GM21381 (cell line): Measurements from ENCODE around the gene GABARAPL1.
"Not testable (repeated sequence)": the region's sequence is repeated elsewhere in the genome, so short reads cannot be mapped to it uniquely, and the experiment has no call there.

Source experiments
- ATAC-seq: cut with Tn5 transposase; IDR thresholded peaks from one replicate; pipeline ENCODE4 v1.9.1; 2021; ENCODE audit warnings: mild to moderate bottlenecking, moderate library complexity; ENCODE audit not compliant: unreplicated experiment

The GABARAPL1 gene

GRCh38 chr12:10212739-10213131 lies at the start of gene GABARAPL1:
Gene GABARAPL1, plus strand, starts transcription at chr12:10212877. Its CDS starts 253 bp downstream, at chr12:10213130.
- peak; percentile 57 for ATAC-seq

GRCh38 chr12:10163084-10163483 lies 49.6 kb upstream of the GABARAPL1 start:
- no peak for ATAC-seq

- ATAC-seq: no peak
Observed at GRCh38 chr12:10165421-10165820, 47.3 kb upstream of the GABARAPL1 start.

- ATAC-seq: no peak
Observed at GRCh38 chr12:10167599-10167998, 45.1 kb upstream of the GABARAPL1 start.

- no peak for ATAC-seq
Observed at GRCh38 chr12:10169104-10169503, 43.6 kb upstream of the GABARAPL1 start.

- ATAC-seq: no peak
Observed at GRCh38 chr12:10170216-10170615, 42.5 kb upstream of the GABARAPL1 start.

- no peak for ATAC-seq
Observed at GRCh38 chr12:10171973-10172728, 40.5 kb upstream of the GABARAPL1 start, which contains the start of gene OLR1. Gene OLR1, minus strand, starts transcription at chr12:10172132. Its CDS starts 55 bp downstream, at chr12:10172077.

GRCh38 chr12:10174986-10175614 lies 37.6 kb upstream of the GABARAPL1 start:
- ATAC-seq: no peak

- ATAC-seq: no peak
Observed at GRCh38 chr12:10175846-10176636, 36.6 kb upstream of the GABARAPL1 start.

- ATAC-seq: no peak
Observed at GRCh38 chr12:10178821-10179220, 33.9 kb upstream of the GABARAPL1 start, which contains the start of gene TMEM52B. Gene TMEM52B, plus strand, starts transcription at chr12:10179032. Its CDS starts 543 bp downstream, at chr12:10179575.

- no peak for ATAC-seq
Observed at GRCh38 chr12:10179776-10180181, 32.9 kb upstream of the GABARAPL1 start.

GRCh38 chr12:10182354-10183049 lies 30.2 kb upstream of the GABARAPL1 start:
- ATAC-seq: no peak

- no peak for ATAC-seq
Observed at GRCh38 chr12:10184261-10184843, 28.3 kb upstream of the GABARAPL1 start.

- ATAC-seq: no peak
Observed at GRCh38 chr12:10186299-10186698, 26.4 kb upstream of the GABARAPL1 start.

GRCh38 chr12:10186958-10187357 lies 25.7 kb upstream of the GABARAPL1 start:
- ATAC-seq: not testable (repeated sequence)

- no peak for ATAC-seq
Observed at GRCh38 chr12:10189653-10190052, 23.0 kb upstream of the GABARAPL1 start.

GRCh38 chr12:10190558-10191388 lies 21.9 kb upstream of the GABARAPL1 start:
- ATAC-seq: peak; percentile 84

- ATAC-seq: no peak
Observed at GRCh38 chr12:10191865-10192264, 20.8 kb upstream of the GABARAPL1 start.

- no peak for ATAC-seq
Observed at GRCh38 chr12:10194160-10194670, 18.5 kb upstream of the GABARAPL1 start.
